Mucosa of stomach (tissue), 1 donor: ENCODE results near the gene TNP1.

Source experiments
- H3K27me3 ChIP-seq: one replicate; pipeline ENCODE4 v1.7.0; 2013; ENCODE audit warnings: mild to moderate bottlenecking, low read length; ENCODE audit not compliant: control insufficient read depth, insufficient read depth
- H3K36me3 ChIP-seq: one replicate; pipeline ENCODE4 v1.7.0; 2013; ENCODE audit warnings: low read length; ENCODE audit not compliant: control insufficient read depth, insufficient read depth
- H3K4me1 ChIP-seq: one replicate; pipeline ENCODE4 v1.7.0; 2013; ENCODE audit warnings: mild to moderate bottlenecking, low read length; ENCODE audit not compliant: control insufficient read depth, insufficient read depth
- H3K4me3 ChIP-seq: one replicate; pipeline ENCODE4 v1.7.0; 2013; ENCODE audit warnings: low read length
- H3K9ac ChIP-seq: one replicate; pipeline ENCODE4 v1.7.0; 2013; ENCODE audit warnings: mild to moderate bottlenecking, low read length, moderate library complexity
- H3K9me3 ChIP-seq: one replicate; pipeline ENCODE4 v1.7.0; 2013; ENCODE audit warnings: mild to moderate bottlenecking, low read length, moderate library complexity; ENCODE audit not compliant: control insufficient read depth
- donor health status: Pancreatic carcinoma.

Gene TNP1

GRCh38 chr2:216855605-216856004 is 4.3 kb downstream of the TNP1 start:
- H3K27me3 ChIP-seq, result no peaks in the 10 kb centered on the region
- H3K9ac ChIP-seq, result no peak overlapping the region
- no peaks in the 10 kb centered on the region for H3K4me1 ChIP-seq
- no peaks in the 10 kb centered on the region for H3K9me3 ChIP-seq
- H3K36me3 ChIP-seq, result no peaks in the 10 kb centered on the region
- H3K4me3 ChIP-seq, result no peak overlapping the region

GRCh38 chr2:216855079-216855478 is 4.8 kb downstream of the TNP1 start:
- H3K27me3 ChIP-seq, result no peaks in the 10 kb centered on the region
- no peaks in the 10 kb centered on the region for H3K4me1 ChIP-seq
- no peak overlapping the region for H3K4me3 ChIP-seq
- H3K9ac ChIP-seq, result no peak overlapping the region
- H3K9me3 ChIP-seq, result no peaks in the 10 kb centered on the region
- H3K36me3 ChIP-seq, result no peaks in the 10 kb centered on the region

- Histone ChIP-seq H3K9me3 (no peaks in the 10 kb centered on the region), H3K9ac (no peak overlapping the region), H3K36me3 (no peaks in the 10 kb centered on the region), H3K27me3 (no peaks in the 10 kb centered on the region), H3K4me1 (no peaks in the 10 kb centered on the region), H3K4me3 (no peak overlapping the region)
Observed at GRCh38 chr2:216851486-216852090, 8.3 kb downstream of the TNP1 start.

GRCh38 chr2:216850665-216851322 is 9.1 kb downstream of the TNP1 start:
- H3K9ac ChIP-seq, result no peak overlapping the region
- H3K4me3 ChIP-seq, result no peak overlapping the region
- H3K27me3 ChIP-seq, result no peaks in the 10 kb centered on the region
- no peaks in the 10 kb centered on the region for H3K9me3 ChIP-seq
- H3K36me3 ChIP-seq, result no peaks in the 10 kb centered on the region
- H3K4me1 ChIP-seq, result no peaks in the 10 kb centered on the region

- Histone ChIP-seq H3K4me1 (no peaks in the 10 kb centered on the region), H3K4me3 (no peak overlapping the region), H3K27me3 (no peaks in the 10 kb centered on the region), H3K36me3 (no peaks in the 10 kb centered on the region), H3K9me3 (no peaks in the 10 kb centered on the region), H3K9ac (no peak overlapping the region)
Observed at GRCh38 chr2:216849987-216850386, 9.9 kb downstream of the TNP1 start.

GRCh38 chr2:216845426-216845825 is 14.4 kb downstream of the TNP1 start:
- no peak overlapping the region for H3K4me3 ChIP-seq
- no peaks in the 10 kb centered on the region for H3K36me3 ChIP-seq
- no peak overlapping the region for H3K9ac ChIP-seq
- H3K9me3 ChIP-seq, result no peaks in the 10 kb centered on the region
- no peaks in the 10 kb centered on the region for H3K27me3 ChIP-seq
- no peaks in the 10 kb centered on the region for H3K4me1 ChIP-seq

- no peak overlapping the region for H3K4me3 ChIP-seq
- H3K4me1 ChIP-seq, result no peaks in the 10 kb centered on the region
- H3K36me3 ChIP-seq, result no peaks in the 10 kb centered on the region
- H3K9ac ChIP-seq, result no peak overlapping the region
- H3K9me3 ChIP-seq, result no peaks in the 10 kb centered on the region
- no peaks in the 10 kb centered on the region for H3K27me3 ChIP-seq
Observed at GRCh38 chr2:216842636-216843035, 17.2 kb downstream of the TNP1 start.

GRCh38 chr2:216839688-216840087 is 20.2 kb downstream of the TNP1 start:
- H3K27me3 ChIP-seq, result no peaks in the 10 kb centered on the region
- no peaks in the 10 kb centered on the region for H3K4me1 ChIP-seq
- no peak overlapping the region for H3K4me3 ChIP-seq
- H3K36me3 ChIP-seq, result no peaks in the 10 kb centered on the region
- no peaks in the 10 kb centered on the region for H3K9me3 ChIP-seq
- H3K9ac ChIP-seq, result no peak overlapping the region

- no peaks in the 10 kb centered on the region for H3K27me3 ChIP-seq
- H3K4me1 ChIP-seq, result no peaks in the 10 kb centered on the region
- H3K9me3 ChIP-seq, result no peaks in the 10 kb centered on the region
- H3K36me3 ChIP-seq, result no peaks in the 10 kb centered on the region
- no peak overlapping the region for H3K4me3 ChIP-seq
- no peak overlapping the region for H3K9ac ChIP-seq
Observed at GRCh38 chr2:216838151-216838550, 21.7 kb downstream of the TNP1 start.

GRCh38 chr2:216837740-216838139 is 22.1 kb downstream of the TNP1 start:
- Histone ChIP-seq H3K27me3 (no peaks in the 10 kb centered on the region), H3K9me3 (no peaks in the 10 kb centered on the region), H3K4me1 (no peaks in the 10 kb centered on the region), H3K9ac (no peak overlapping the region), H3K36me3 (no peaks in the 10 kb centered on the region), H3K4me3 (no peak overlapping the region)

GRCh38 chr2:216833061-216833460 is 26.8 kb downstream of the TNP1 start:
- Histone ChIP-seq H3K4me3 (no peak overlapping the region), H3K9me3 (no peaks in the 10 kb centered on the region), H3K36me3 (no peaks in the 10 kb centered on the region), H3K9ac (no peak overlapping the region), H3K4me1 (peaks cover 4% of the 10 kb centered on the region), H3K27me3 (no peaks in the 10 kb centered on the region)

GRCh38 chr2:216830346-216830745 is 29.5 kb downstream of the TNP1 start:
- Histone ChIP-seq H3K9ac (no peak overlapping the region), H3K4me3 (no peak overlapping the region), H3K36me3 (no peaks in the 10 kb centered on the region), H3K4me1 (peaks cover 4% of the 10 kb centered on the region), H3K27me3 (no peaks in the 10 kb centered on the region), H3K9me3 (no peaks in the 10 kb centered on the region)
